ENCODE measurements around the gene RAB8B.

GRCh38 chr15:63223463-63223862 is 34.1 kb downstream of the RAB8B start:
- no peak for TF ChIP-seq CTCF (IDR thresholded peaks at IDR 0.05; ENCODE audit: low read length)
- TF ChIP-seq EZH2 (optimal IDR thresholded peaks at IDR 0.05; ENCODE audit: low read depth, low read length) = no peak

Measured in MM.1S (cell line).